ENCODE results near the gene SMIM9. TPM values are rescaled to one million over a fixed set of nuclear protein-coding genes. Genes with fewer than 3 reads are reported as not detected.

The SMIM9 gene
- not detected for total RNA-seq

GRCh38 chrX:154834562-154834961, at the start of gene SMIM9:
TSS of gene SMIM9 (minus strand) at chrX:154834662. CDS start at chrX:154830856, 3,806 bp downstream.

GRCh38 chrX:154804957-154805695, 29.3 kb downstream of the SMIM9 start, which contains the start of gene MPP1:
TSS of gene MPP1 (minus strand) at chrX:154805485. CDS start at chrX:154805373, 112 bp downstream.

Other genes starting within 250 kb of the SMIM9 start
- gene CTAG1A, start 249.5 kb downstream of the SMIM9 start, total RNA-seq = not detected
- gene CTAG1B, start 215.4 kb downstream of the SMIM9 start, total RNA-seq = not detected
- gene CTAG2, start 181.1 kb downstream of the SMIM9 start, total RNA-seq = not detected
- 1.4 TPM for gene GAB3, start 83.6 kb downstream of the SMIM9 start, total RNA-seq
- gene DKC1, start 71.8 kb downstream of the SMIM9 start, total RNA-seq = 27.0 TPM
- gene MPP1, start 29.2 kb downstream of the SMIM9 start, total RNA-seq = 26.1 TPM
- gene F8A1, start 51.7 kb upstream of the SMIM9 start, total RNA-seq = 3.9 TPM
- gene F8, start 188.1 kb upstream of the SMIM9 start, total RNA-seq = 6.7 TPM
- gene FUNDC2, start 192.2 kb upstream of the SMIM9 start, total RNA-seq = 29.8 TPM
- 6.7 TPM for gene CMC4, start 236.5 kb upstream of the SMIM9 start, total RNA-seq
- gene MTCP1, start 236.5 kb upstream of the SMIM9 start, total RNA-seq = 10.4 TPM
- gene BRCC3, start 236.8 kb upstream of the SMIM9 start, total RNA-seq = 21.9 TPM